Astrocyte (in vitro differentiated cells and primary cell): ENCODE measurements around the gene AK9. TPM values are rescaled to one million over a fixed set of nuclear protein-coding genes. Genes with fewer than 3 reads are reported as not detected.
"Not testable (repeated sequence)": the region's sequence is repeated elsewhere in the genome, so short reads cannot be mapped to it uniquely, and the experiment has no call there.

Experiments used
- DNase-seq: peaks from one replicate; pipeline ENCODE4 v3.0.0-alpha.2; 2010; ENCODE audit warnings: low read depth
- FAIRE-seq: peaks from 2 replicates; lab custom pipeline; 2011; peaks lifted over from hg19 to GRCh38; lab: Jason Lieb, UNC
- H2AFZ ChIP-seq: 2 replicates; pipeline ENCODE4 v1.6.0; 2012; ENCODE audit warnings: low read depth, low read length, inconsistent platforms
- H3K27ac ChIP-seq: 2 replicates; pipeline ENCODE4 v1.5.1; 2011; ENCODE audit warnings: low read depth, low read length, inconsistent platforms
- H3K27me3 ChIP-seq: 2 replicates; pipeline ENCODE4 v1.6.0; 2011; ENCODE audit warnings: low read length, inconsistent platforms; ENCODE audit not compliant: insufficient read depth
- H3K36me3 ChIP-seq: 2 replicates; pipeline ENCODE4 v1.5.1; 2011; ENCODE audit warnings: low read length, inconsistent platforms; ENCODE audit not compliant: insufficient read depth
- H3K4me1 ChIP-seq: 2 replicates; pipeline ENCODE4 v1.5.1; 2011; ENCODE audit warnings: low read length, inconsistent platforms; ENCODE audit not compliant: insufficient read depth
- H3K4me2 ChIP-seq: 2 replicates; pipeline ENCODE4 v1.6.0; 2012; ENCODE audit warnings: low read length, inconsistent platforms
- H3K4me3 ChIP-seq: 2 replicates; pipeline ENCODE4 v1.5.1; 2011; ENCODE audit warnings: low read depth, mild to moderate bottlenecking, low read length, inconsistent platforms; ENCODE audit not compliant: insufficient read depth
- H3K79me2 ChIP-seq: 2 replicates; pipeline ENCODE4 v1.6.0; 2012; ENCODE audit warnings: mild to moderate bottlenecking, low read length, inconsistent platforms; ENCODE audit not compliant: insufficient read depth
- H3K9ac ChIP-seq: 2 replicates; pipeline ENCODE4 v1.6.0; 2012; ENCODE audit warnings: mild to moderate bottlenecking, low read length, inconsistent platforms
- H3K9me3 ChIP-seq: 2 replicates; pipeline ENCODE4 v1.5.1; 2012; ENCODE audit warnings: low read depth, mild to moderate bottlenecking, low read length, inconsistent platforms; ENCODE audit not compliant: insufficient read depth
- H4K20me1 ChIP-seq: 2 replicates; pipeline ENCODE4 v1.6.0; 2012; ENCODE audit warnings: low read length, inconsistent platforms; ENCODE audit not compliant: insufficient read depth
- H3K27ac Mint-ChIP-seq: one replicate; pipeline ENCODE4 v1.8.0; 2021; ENCODE audit warnings: mild to moderate bottlenecking, mixed read lengths; ENCODE audit not compliant: unreplicated experiment
- H3K27me3 Mint-ChIP-seq: one replicate; pipeline ENCODE4 v1.8.0; 2021; ENCODE audit warnings: low read depth, mixed read lengths; ENCODE audit not compliant: unreplicated experiment
- H3K36me3 Mint-ChIP-seq: one replicate; pipeline ENCODE4 v1.8.0; 2021; ENCODE audit warnings: low read depth, mixed read lengths; ENCODE audit not compliant: unreplicated experiment
- H3K4me1 Mint-ChIP-seq: one replicate; pipeline ENCODE4 v1.8.0; 2021; ENCODE audit warnings: low read depth, mixed read lengths; ENCODE audit not compliant: unreplicated experiment
- H3K4me3 Mint-ChIP-seq: one replicate; pipeline ENCODE4 v1.8.0; 2021; ENCODE audit warnings: mild to moderate bottlenecking, moderate library complexity, mixed read lengths; ENCODE audit not compliant: unreplicated experiment
- H3K9me3 Mint-ChIP-seq: one replicate; pipeline ENCODE4 v1.8.0; 2021; ENCODE audit warnings: mild to moderate bottlenecking, mixed read lengths; ENCODE audit not compliant: unreplicated experiment
- CTCF ChIP-seq: IDR thresholded peaks from 2 replicates; pipeline ENCODE4 v1.5.1; 2011; ENCODE audit warnings: low read depth, mild to moderate bottlenecking, inconsistent platforms, low read length, moderate library complexity; ENCODE audit not compliant: insufficient read depth
- EZH2 ChIP-seq: IDR thresholded peaks from 2 replicates; pipeline ENCODE4 v1.6.1; 2012; ENCODE audit warnings: mild to moderate bottlenecking, low read length, inconsistent platforms; ENCODE audit not compliant: insufficient read depth
- total RNA-seq: library from RNA; stranded (reverse); gene quantifications from 2 replicates; pipeline ENCODE4 v1.2.1, GENCODE V29; 2021

The AK9 gene
- total RNA-seq, 1 donor from 2014 or later, result 3.4 TPM

DNA sequence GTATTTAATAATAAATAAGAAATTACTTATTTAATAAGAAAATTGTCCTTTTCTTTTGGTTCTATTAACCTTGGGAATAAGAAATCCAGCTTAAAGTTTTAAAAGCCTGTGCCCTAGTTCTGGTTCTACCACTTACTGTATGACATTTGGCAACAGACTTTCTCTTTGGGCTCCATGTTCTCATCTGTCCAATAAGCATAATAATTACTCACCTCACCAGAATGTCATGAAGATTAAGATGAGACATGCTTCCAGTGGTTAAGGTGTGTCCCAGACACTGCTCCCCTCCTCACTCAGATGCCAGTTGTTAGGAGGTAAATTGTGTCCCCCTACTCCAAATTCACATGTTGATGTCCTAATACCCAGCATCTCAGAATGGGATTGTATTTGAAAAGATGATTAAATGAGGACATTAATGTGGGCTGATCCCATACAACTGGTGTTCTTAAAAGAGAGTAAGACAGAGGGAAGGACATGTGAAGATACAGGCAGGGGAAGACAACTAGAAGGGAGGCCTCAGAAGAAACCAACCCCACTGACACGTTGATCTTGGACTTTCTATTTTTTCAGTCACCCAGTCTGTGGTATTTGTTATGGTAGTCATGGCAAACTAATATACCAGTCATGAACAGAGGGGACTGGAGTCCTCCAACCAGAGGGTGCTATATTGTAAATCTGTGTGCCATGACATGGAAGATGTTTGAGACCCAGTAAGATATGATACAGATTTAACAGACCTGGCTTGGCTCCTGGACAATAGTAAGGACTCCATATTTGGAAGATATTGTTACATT is 229.1 kb downstream of the AK9 start:
- TF ChIP-seq CTCF, result no peak
- no peak for TF ChIP-seq EZH2
- Mint-ChIP-seq H3K27ac (no peak overlapping the region), H3K27me3 (no peaks in the 10 kb centered on the region), H3K9me3 (no peaks in the 10 kb centered on the region), H3K4me1 (no peaks in the 10 kb centered on the region), H3K36me3 (peaks cover 12% of the 10 kb centered on the region), H3K4me3 (no peak overlapping the region)
- Histone ChIP-seq H3K27me3 (no peaks in the 10 kb centered on the region), H3K27ac (no peak overlapping the region), H3K36me3 (peaks cover 20% of the 10 kb centered on the region), H3K9me3 (no peaks in the 10 kb centered on the region), H2AFZ (no peak overlapping the region), H3K4me2 (no peak overlapping the region), H4K20me1 (peaks cover 8% of the 10 kb centered on the region), H3K79me2 (no peaks in the 10 kb centered on the region), H3K4me3 (no peak overlapping the region), H3K9ac (no peak overlapping the region), H3K4me1 (peaks cover 5% of the 10 kb centered on the region)
- no peak for FAIRE-seq
- DNase-seq, result no peak

DNA sequence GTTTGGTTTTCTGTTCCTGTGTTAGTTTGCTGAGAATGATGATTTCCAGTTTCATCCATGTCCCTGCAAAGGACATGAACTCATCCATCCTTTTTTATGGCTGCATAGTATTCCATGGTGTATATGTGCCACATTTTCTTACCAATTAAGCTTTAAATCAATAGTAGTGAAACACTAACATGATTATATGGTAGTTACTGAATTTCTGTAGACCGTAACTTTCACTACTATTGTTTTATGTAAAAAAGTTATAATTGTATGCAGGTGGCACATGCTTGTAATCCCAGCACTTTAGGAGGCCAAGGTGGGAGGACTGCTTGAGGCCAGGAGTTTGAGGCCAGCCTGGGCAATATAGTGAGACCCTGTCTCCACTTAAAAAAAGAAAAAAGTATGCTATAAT is 229.8 kb downstream of the AK9 start:
- not testable (repeated sequence) for H3K27me3 Mint-ChIP-seq, H4K20me1 ChIP-seq, FAIRE-seq

GRCh38 chr6:109460161-109460829 is 230.7 kb downstream of the AK9 start:
- H3K4me3 Mint-ChIP-seq, result no peak overlapping the region
- peaks cover 3% of the 10 kb centered on the region for H3K4me1 Mint-ChIP-seq
- no peak overlapping the region for H3K9ac ChIP-seq
- no peak overlapping the region for H3K4me3 ChIP-seq
- H3K27ac ChIP-seq, result no peak overlapping the region
- DNase-seq (no peak), FAIRE-seq (no peak)
- no peak overlapping the region for H3K4me2 ChIP-seq
- no peaks in the 10 kb centered on the region for H3K9me3 ChIP-seq
- H3K36me3 Mint-ChIP-seq, result peaks cover 12% of the 10 kb centered on the region
- no peaks in the 10 kb centered on the region for H3K27me3 Mint-ChIP-seq
- peaks cover 1% of the 10 kb centered on the region for H3K79me2 ChIP-seq
- H3K4me1 ChIP-seq, result peaks cover 13% of the 10 kb centered on the region
- peaks cover 3% of the 10 kb centered on the region for H4K20me1 ChIP-seq
- no peak overlapping the region for H3K27ac Mint-ChIP-seq
- no peak for TF ChIP-seq EZH2
- TF ChIP-seq CTCF, result no peak
- H2AFZ ChIP-seq, result no peak overlapping the region
- H3K9me3 Mint-ChIP-seq, result no peaks in the 10 kb centered on the region
- no peaks in the 10 kb centered on the region for H3K27me3 ChIP-seq
- H3K36me3 ChIP-seq, result peaks cover 8% of the 10 kb centered on the region

More for the DNA sequence above, 229.8 kb downstream of the AK9 start:
- not testable (repeated sequence) for H3K27ac ChIP-seq, H3K9me3 ChIP-seq, DNase-seq, H2AFZ ChIP-seq, H3K4me2 ChIP-seq, H3K4me3 Mint-ChIP-seq, H3K4me1 Mint-ChIP-seq, H3K9me3 Mint-ChIP-seq, H3K27me3 ChIP-seq, H3K27ac Mint-ChIP-seq, H3K79me2 ChIP-seq, H3K9ac ChIP-seq, H3K4me3 ChIP-seq
- H3K36me3 Mint-ChIP-seq, result peaks cover 12% of the 10 kb centered on the region
- H3K4me1 ChIP-seq, result peaks cover 13% of the 10 kb centered on the region
- peaks cover 17% of the 10 kb centered on the region for H3K36me3 ChIP-seq
